Neural cell (in vitro differentiated cells): ENCODE data around the gene IMMP2L.

Experiments used
- CTCF ChIP-seq: fragments of 450-650 bp; IDR thresholded peaks from 2 replicates; pipeline ENCODE4 v1.5.1; 2014; ENCODE audit warnings: antibody characterized with exemption, mild to moderate bottlenecking, moderate library complexity; ENCODE audit not compliant: poor library complexity, severe bottlenecking
- EP300 ChIP-seq: fragments of 450-650 bp; conservative IDR thresholded peaks from 2 replicates; pipeline ENCODE4 v1.6.1; 2014; ENCODE audit warnings: antibody characterized with exemption, mild to moderate bottlenecking, moderate library complexity; ENCODE audit not compliant: poor library complexity, severe bottlenecking
- EZH2 ChIP-seq: fragments of 200-600, 300-800 bp; shearing (Covaris generic), sonication (generic); IDR thresholded peaks from 2 replicates; pipeline ENCODE4 v1.6.1; 2014; ENCODE audit warnings: antibody characterized with exemption, low read length, borderline replicate concordance, mild to moderate bottlenecking; ENCODE audit not compliant: insufficient read depth, poor library complexity, severe bottlenecking
- POLR2AphosphoS5 ChIP-seq: IDR thresholded peaks from 2 replicates; pipeline ENCODE4 v1.6.1; 2012
- RAD21 ChIP-seq: fragments of 450-650 bp; conservative IDR thresholded peaks from 2 replicates; pipeline ENCODE4 v1.6.1; 2014; ENCODE audit warnings: antibody characterized with exemption, mild to moderate bottlenecking, moderate library complexity
- REST ChIP-seq: IDR thresholded peaks from 2 replicates; pipeline ENCODE4 v1.6.1; 2012; ENCODE audit warnings: borderline replicate concordance
- SMC3 ChIP-seq: fragments of 450-650 bp; conservative IDR thresholded peaks from 2 replicates; pipeline ENCODE4 v1.6.1; 2014; ENCODE audit warnings: antibody characterized with exemption, mild to moderate bottlenecking, moderate library complexity; ENCODE audit not compliant: poor library complexity

GRCh38 chr7:111475419-111475748, 86.9 kb downstream of the IMMP2L start:
- no peak for TF ChIP-seq CTCF
- no peak for TF ChIP-seq REST
- no peak for TF ChIP-seq POLR2AphosphoS5
- TF ChIP-seq EP300: no peak
- no peak for TF ChIP-seq RAD21
- no peak for TF ChIP-seq EZH2
- TF ChIP-seq SMC3: no peak
